Stimulated activated CD8-positive, alpha-beta memory T cell treated with anti-CD3 and anti-CD28 coated beads, Interleukin-7, amount 100 ng/mL, for 24 hours (primary cell): ENCODE results near the gene CD63.
"Not testable (repeated sequence)": the region's sequence is repeated elsewhere in the genome, so short reads cannot be mapped to it uniquely, and the experiment has no call there.

Experiments used
- DNase-seq: peaks from one replicate; pipeline ENCODE4 v3.0.0-alpha.2; 2020; ENCODE audit warnings: low read depth

CD63 gene, protein sequence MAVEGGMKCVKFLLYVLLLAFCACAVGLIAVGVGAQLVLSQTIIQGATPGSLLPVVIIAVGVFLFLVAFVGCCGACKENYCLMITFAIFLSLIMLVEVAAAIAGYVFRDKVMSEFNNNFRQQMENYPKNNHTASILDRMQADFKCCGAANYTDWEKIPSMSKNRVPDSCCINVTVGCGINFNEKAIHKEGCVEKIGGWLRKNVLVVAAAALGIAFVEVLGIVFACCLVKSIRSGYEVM

GRCh38 chr12:55728939-55729818 is at the start of gene CD63:
Gene CD63, minus strand, starts transcription at chr12:55729009. Its CDS starts 668 bp downstream, at chr12:55728341.
- peak; percentile 58 for DNase-seq

GRCh38 chr12:55777856-55778255 is 49.0 kb upstream of the CD63 start:
- no peak for DNase-seq

- no peak for DNase-seq
Observed at GRCh38 chr12:55771736-55772135, 42.9 kb upstream of the CD63 start.

DNA sequence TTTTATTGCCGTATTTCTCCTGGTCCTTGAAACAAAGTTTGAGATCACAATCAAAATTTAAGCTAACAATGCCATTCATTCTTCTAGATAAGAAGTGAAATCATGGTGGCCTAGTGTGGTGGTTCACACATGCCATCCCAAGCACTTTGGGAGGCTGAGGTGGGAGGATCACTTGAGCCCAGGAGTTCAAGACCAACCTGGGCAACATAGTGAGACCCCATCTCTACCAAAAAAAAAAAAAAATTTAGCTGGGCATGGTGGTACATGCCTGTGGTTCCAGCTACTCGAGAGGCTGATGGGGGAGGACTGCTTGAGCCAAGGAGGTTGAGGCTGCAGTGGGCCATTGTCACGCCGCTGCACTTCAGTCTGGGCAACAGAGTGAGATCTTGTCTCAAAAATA is 38.3 kb upstream of the CD63 start:
- DNase-seq: no peak

DNA sequence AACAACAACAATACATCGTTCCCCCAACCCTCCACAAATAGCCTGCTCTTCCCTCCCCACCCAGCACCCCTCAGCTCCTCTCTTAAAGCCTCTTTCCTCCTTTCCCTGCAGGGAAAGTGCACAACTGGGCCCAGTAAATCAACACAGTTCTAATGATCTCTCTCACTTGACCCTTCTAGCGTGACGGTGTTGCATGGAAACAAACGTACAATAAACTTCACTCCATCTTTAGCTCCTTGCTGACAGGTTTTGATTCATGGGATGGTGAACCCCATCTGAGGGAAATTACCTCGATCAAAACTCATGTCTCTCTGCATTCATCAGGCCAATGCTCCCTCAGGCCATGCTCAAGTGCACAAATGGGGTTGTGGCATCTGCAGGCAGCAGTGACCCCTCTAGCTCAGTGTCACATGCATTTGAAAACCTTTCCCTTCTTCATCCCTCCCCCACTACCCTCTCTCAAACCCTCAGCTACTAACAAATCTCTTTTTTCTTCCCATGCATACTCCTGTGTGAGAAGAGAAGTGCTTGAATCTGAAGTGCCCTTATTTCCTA is 37.0 kb upstream of the CD63 start:
- no peak for DNase-seq

DNA sequence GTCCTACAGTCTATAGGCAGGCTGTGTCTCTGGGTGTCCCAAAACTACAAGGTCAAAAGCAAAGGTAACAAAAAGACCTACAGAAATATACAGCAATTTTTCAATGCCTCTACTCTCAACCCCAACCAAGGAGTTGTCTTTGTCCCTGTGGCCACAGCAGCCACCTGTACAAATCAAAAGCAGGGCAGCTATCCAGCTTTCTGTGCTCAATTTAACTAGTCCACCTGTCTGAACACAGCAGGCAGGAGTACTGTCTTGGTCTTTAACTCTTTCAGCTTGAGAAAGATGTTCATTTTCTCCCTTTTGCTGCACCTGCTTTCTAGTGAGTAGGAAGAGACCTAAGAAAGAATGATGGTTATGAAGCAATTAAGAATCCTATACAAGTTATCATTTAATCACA is 33.8 kb upstream of the CD63 start:
- DNase-seq: no peak

GRCh38 chr12:55760663-55761062 is 31.9 kb upstream of the CD63 start:
- no peak for DNase-seq

- not testable (repeated sequence) for DNase-seq
Observed at GRCh38 chr12:55758575-55758974, 29.8 kb upstream of the CD63 start.

GRCh38 chr12:55757701-55758100 is 28.9 kb upstream of the CD63 start:
- DNase-seq: no peak

DNA sequence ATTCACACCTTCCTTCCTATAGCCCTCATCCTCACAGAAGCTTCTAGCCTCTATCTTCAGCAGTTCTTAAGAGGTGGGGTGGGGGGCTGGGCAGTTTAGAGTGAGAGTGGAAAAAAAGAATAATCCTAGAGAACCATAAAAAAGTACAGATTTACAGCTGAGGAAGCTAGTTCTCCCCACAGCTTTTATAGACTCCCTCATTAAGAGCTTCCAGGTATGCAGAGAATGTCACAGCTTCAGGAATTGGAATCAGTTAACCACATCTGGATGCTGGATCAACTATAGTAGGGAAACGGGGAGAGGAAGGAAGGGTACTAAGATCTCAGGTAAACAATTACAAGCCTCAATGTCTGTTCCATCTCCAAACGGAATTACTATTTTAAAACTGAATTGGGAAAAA is 26.4 kb upstream of the CD63 start:
- no peak for DNase-seq

DNA sequence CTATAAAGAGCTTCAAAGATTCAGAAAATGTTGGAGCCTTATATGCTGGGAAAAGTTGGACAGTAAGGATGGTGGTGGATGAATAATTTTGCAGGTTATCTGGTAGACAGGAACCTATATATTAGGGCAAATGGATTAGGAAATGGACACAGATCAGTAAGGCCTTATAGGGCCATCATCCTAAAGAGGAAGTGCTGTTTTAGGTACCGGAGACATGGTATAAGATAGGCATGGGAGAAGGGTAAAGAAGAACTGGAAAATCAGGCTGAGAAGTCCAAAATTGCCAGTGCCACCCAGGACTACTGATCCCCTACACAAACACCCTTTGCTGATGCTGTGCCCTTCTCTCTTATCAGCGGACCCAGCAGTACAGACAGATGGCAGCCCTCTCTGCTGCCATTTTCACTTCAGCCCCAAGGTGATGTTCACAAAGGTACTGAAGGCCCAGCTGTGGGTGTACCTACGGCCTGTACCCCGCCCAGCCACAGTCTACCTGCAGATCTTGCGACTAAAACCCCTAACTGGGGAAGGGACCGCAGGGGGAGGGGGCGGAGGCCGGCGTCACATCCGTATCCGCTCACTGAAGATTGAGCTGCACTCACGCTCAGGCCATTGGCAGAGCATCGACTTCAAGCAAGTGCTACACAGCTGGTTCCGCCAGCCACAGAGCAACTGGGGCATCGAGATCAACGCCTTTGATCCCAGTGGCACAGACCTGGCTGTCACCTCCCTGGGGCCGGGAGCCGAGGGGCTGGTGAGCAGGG is 19.6 kb upstream of the CD63 start:
- DNase-seq: no peak

- DNase-seq: no peak
Observed at GRCh38 chr12:55746913-55747231, 18.1 kb upstream of the CD63 start.

DNA sequence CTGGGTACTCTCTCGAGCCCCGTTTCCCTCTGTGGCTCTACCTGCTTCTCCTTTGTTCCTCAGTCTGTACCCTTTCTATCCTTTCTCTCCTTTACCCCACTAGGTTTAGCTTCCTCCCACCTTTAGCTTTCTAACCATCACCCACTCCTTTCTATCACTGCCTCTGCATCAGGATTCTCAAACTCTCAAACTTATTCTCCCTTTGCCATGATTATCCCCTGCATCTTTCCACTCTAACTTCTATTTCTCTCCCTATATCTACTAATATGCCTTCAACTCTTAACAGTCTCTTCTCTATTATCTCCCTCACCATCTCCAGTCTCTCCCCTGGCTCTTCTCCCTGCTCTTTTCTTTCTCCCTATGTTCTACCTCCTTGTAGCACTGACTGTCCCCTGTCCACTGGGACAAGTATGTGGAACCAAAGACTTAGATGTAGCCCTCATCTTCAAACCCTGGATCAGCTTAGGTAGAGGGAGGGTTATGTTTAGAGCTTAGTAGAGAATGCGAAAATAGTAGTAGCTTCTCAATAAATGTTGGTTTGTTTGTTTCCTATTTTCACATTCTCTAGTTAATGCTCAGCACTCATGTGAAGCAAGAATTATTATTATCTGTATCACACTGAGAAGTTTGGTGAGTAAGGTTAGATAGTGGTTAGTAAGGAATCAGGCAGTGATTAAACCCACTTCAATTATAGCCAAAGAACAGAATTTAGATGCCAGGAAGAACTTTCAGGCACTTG is 17.5 kb upstream of the CD63 start:
- DNase-seq: no peak

GRCh38 chr12:55745361-55746173 is 16.8 kb upstream of the CD63 start:
- DNase-seq: no peak

- DNase-seq: no peak
Observed at GRCh38 chr12:55744340-55745030, 15.7 kb upstream of the CD63 start.

DNA sequence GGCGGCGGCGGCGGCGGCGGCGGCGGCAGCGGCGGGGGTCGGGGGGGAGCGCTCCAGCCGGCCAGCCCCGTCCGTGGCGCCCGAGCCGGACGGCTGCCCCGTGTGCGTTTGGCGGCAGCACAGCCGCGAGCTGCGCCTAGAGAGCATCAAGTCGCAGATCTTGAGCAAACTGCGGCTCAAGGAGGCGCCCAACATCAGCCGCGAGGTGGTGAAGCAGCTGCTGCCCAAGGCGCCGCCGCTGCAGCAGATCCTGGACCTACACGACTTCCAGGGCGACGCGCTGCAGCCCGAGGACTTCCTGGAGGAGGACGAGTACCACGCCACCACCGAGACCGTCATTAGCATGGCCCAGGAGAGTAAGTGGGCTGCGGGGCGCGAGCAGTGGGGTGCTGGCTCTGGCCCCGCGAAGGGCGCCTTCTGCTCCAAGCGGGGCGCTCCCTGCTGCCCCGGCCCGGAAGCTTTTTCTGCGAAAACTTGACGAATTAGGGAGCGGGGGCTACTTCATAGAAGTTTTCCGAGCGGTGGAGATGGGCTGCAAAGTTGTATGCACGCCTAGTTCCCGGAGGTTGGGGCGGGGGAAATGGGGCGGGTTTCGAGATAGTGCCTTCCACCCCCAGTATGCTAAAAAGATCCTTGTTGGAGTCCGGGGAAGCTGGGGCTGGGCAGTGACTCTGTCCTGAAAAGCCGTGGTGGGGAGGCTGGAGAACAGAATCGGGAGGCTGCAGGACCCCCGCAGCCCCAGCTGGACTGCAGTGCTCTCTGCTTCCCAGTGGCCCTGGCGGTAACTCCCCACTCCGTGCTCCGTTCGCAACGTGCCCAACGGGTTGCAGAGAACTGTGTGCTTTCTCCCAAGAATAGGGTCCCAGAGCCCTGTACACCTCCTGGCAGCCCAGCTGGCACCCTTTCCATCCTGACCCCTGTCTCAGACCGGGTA is 14.9 kb upstream of the CD63 start:
- no peak for DNase-seq

DNA sequence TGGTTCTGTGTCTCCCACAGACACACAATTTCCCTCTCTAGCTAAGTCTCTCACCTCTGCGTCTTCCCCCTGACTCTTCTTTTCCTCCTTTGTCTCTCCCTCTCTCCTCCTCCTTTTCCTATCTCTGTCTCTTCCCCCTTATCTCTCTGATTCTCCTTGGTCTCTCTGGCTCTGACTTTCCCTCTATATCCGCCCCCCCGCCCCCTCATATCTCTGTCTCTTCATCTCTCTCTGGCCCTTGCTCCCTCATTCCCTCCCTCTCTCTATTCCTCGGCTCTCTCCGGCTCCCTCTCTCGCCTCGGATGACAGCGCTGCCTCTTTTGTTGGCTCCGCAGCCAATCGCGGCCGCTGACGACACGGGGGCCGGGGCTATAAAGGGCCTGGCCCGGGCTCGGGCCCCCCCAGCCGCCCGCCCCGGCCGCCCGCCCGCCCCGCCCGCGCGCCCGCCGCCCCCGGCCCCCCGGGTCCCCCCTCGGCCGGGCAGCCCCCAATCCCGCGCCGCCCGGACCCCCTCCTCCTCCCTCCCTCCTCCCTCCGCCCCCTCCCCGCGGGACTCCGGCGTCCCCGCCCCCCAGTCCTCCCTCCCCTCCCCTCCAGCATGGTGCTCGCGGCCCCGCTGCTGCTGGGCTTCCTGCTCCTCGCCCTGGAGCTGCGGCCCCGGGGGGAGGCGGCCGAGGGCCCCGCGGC is 14.1 kb upstream of the CD63 start, which contains the start of gene GDF11:
TSS of gene GDF11 (plus strand) at position 404 of the 687 bp plus-strand sequence. CDS start at position 599, 195 bp downstream.
- peak; percentile 59 for DNase-seq

- no peak for DNase-seq
Observed at GRCh38 chr12:55741931-55742680, 13.3 kb upstream of the CD63 start.
